Measurements from ENCODE around the gene OPTC. TPM values are rescaled to one million over a fixed set of nuclear protein-coding genes. Genes with fewer than 3 reads are reported as not detected.

Gene OPTC
- total RNA-seq, 4 donors from 2014 or later: not detected

GRCh38 chr1:203524152-203524551 lies 30.2 kb downstream of the OPTC start:
- no peak for TF ChIP-seq CTCF (IDR thresholded peaks at IDR 0.05; ENCODE audit: low read depth)

GRCh38 chr1:203524824-203525223 lies 30.9 kb downstream of the OPTC start:
- no peak for TF ChIP-seq CTCF (IDR thresholded peaks at IDR 0.05; ENCODE audit: low read depth)

GRCh38 chr1:203525685-203526084 lies 31.7 kb downstream of the OPTC start:
- no peak for TF ChIP-seq CTCF (IDR thresholded peaks at IDR 0.05; ENCODE audit: low read depth)

GRCh38 chr1:203526130-203526529 lies 32.2 kb downstream of the OPTC start:
- TF ChIP-seq CTCF (IDR thresholded peaks at IDR 0.05; ENCODE audit: low read depth): no peak

DNA sequence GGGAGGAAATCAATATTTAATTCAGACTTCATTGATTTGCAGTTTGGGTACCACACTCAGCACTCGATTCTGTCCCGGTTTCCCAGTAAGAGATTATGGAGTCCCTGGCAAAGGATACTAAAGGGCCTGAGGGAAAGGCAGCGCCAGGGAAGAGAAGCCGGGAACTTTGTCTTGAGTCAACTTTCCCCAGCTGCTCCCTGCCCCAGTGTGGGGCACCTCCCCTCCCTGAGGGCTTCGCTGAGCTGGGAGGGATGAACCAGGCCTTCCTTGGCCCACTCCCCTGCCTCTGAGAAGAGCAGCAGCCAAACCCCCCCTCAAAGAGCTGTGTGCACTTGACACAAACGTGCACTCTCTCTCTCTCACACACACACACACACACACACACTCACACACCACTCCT lies 32.6 kb downstream of the OPTC start:
- no peak for TF ChIP-seq CTCF (IDR thresholded peaks at IDR 0.05; ENCODE audit: low read depth)

GRCh38 chr1:203527013-203527412 lies 33.1 kb downstream of the OPTC start:
- TF ChIP-seq CTCF (IDR thresholded peaks at IDR 0.05; ENCODE audit: low read depth): no peak

GRCh38 chr1:203528063-203528462 lies 34.1 kb downstream of the OPTC start:
- no peak for TF ChIP-seq CTCF (IDR thresholded peaks at IDR 0.05; ENCODE audit: low read depth)
